ENCODE data around the gene GABRG3.

DNA sequence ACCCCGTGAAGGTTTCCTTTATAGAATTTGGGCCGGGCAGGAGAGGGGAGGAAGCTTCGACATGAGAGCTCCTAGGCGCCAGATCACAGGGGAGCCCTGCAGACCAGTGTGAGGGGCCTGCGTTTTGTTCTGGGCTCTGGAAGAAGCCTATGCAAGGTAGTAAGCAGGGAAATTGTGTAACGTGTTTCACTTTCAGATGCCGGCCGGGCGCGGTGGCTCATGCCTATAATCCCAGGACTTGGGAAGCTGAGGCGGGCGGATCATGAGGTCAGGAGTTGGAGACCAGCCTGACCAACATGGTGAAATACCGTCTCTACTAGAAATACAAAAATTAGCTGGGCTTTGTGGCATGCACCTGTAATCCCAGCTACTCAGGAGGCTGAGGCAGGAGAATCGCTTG is 65.2 kb downstream of the GABRG3 start:
- no peak for TF ChIP-seq POLR2AphosphoS5 (IDR thresholded peaks at IDR 0.05; ENCODE audit: low read depth, low read length)
- TF ChIP-seq REST (IDR thresholded peaks at IDR 0.05; ENCODE audit: insufficient read depth in 1 of 2, low read depth in 2 of 2, low read length in 2 of 2) = no peak

Measured in PFSK-1 (cell line).